Brain microvascular endothelial cell (primary cell): ENCODE results near the gene CHRNA5.
A peak's percentile ranks its signal among the peaks of the same experiment; 100 is the strongest.

Source experiments
- DNase-seq: peaks from one replicate; pipeline ENCODE4 v3.0.0-alpha.2; 2020
- H3K27ac ChIP-seq: fragments of 250-450 bp; sonication (Bioruptor Pico); 2 replicates; pipeline ENCODE4 v1.5.1; 2020; ENCODE audit warnings: mild to moderate bottlenecking, moderate library complexity
- H3K27me3 ChIP-seq: fragments of 250-450 bp; sonication (Bioruptor Pico); replicated peaks from 2 replicates; pipeline ENCODE4 v1.5.1; 2020; ENCODE audit warnings: mild to moderate bottlenecking
- H3K36me3 ChIP-seq: fragments of 250-450 bp; sonication (Bioruptor Pico); replicated peaks from 2 replicates; pipeline ENCODE4 v1.5.1; 2020; ENCODE audit warnings: mild to moderate bottlenecking
- H3K4me3 ChIP-seq: 2 replicates; pipeline ENCODE4 v1.5.1; 2011; ENCODE audit warnings: low read depth, mild to moderate bottlenecking, control low read depth, low read length, moderate library complexity
- in situ Hi-C: cut with HindIII; loops from 2 replicates; pipeline ENCODE4 v1.10.0; 2017; ENCODE audit warnings: low sequenced_read_pairs, low pct_ligation_motif_present
- TF ChIP-seq, protein P1 (sequence below): IDR thresholded peaks from 2 replicates; pipeline ENCODE4 v1.5.1; 2011; ENCODE audit warnings: low read depth, mild to moderate bottlenecking, moderate library complexity, low read length, control low read depth, inconsistent platforms; ENCODE audit errors: missing control alignments

Gene CHRNA5

DNA sequence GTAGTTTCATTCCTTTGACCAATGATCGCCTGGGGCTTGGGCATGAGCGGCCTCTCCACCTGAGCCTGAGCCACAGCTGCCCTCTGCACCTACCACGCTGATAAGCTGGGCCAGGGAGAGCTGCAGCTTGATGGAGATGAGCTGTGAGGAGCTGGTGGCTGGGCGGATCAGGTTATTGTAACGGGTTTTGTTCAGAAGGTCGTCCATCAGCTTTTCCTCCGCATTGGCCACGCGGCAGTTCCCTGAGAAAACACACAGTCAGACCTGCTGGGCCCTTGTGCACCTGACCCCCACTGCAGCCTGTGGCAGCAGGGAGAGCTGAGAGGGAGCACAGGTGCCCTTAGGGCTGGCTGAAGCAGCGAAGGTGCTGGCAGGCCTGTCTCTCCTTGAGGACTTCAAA, 70.0 kb downstream of the CHRNA5 start:
- no peaks in the 10 kb centered on the region for H3K36me3 ChIP-seq
- H3K27ac ChIP-seq: no peak overlapping the region
- TF ChIP-seq, protein P1, sequence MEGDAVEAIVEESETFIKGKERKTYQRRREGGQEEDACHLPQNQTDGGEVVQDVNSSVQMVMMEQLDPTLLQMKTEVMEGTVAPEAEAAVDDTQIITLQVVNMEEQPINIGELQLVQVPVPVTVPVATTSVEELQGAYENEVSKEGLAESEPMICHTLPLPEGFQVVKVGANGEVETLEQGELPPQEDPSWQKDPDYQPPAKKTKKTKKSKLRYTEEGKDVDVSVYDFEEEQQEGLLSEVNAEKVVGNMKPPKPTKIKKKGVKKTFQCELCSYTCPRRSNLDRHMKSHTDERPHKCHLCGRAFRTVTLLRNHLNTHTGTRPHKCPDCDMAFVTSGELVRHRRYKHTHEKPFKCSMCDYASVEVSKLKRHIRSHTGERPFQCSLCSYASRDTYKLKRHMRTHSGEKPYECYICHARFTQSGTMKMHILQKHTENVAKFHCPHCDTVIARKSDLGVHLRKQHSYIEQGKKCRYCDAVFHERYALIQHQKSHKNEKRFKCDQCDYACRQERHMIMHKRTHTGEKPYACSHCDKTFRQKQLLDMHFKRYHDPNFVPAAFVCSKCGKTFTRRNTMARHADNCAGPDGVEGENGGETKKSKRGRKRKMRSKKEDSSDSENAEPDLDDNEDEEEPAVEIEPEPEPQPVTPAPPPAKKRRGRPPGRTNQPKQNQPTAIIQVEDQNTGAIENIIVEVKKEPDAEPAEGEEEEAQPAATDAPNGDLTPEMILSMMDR: no peak
- no peak for DNase-seq
- H3K4me3 ChIP-seq: no peak overlapping the region
- no peaks in the 10 kb centered on the region for H3K27me3 ChIP-seq
- in situ Hi-C loops: no loop called here

DNA sequence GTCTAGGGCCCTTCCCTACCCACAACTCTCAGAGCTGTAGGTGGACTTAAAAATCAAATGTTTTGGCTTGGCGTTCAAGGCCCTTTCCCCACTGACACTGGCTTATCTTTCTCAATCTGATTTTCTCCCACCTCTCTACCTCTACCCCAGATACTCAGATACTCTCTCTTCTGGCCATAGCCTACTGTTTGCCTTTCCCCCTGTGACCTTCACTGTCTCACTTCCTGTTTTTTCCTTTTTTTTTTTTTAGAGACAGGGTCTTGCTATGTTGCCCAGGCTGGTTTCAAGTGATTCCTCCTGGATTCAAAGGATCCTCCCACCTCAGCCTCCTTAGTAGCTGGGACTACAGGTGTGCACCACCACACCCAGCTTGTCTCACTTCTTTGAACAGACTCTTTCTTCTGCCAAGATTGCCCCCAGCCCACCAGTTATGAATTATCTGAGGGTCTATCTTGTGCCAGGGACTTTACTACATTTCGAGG, 71.1 kb downstream of the CHRNA5 start:
- Histone ChIP-seq H3K36me3 (no peaks in the 10 kb centered on the region), H3K4me3 (no peak overlapping the region), H3K27me3 (no peaks in the 10 kb centered on the region), H3K27ac (no peak overlapping the region)
- no peak for DNase-seq
- in situ Hi-C loops: no loop called here
- TF ChIP-seq, protein P1: no peak

DNA sequence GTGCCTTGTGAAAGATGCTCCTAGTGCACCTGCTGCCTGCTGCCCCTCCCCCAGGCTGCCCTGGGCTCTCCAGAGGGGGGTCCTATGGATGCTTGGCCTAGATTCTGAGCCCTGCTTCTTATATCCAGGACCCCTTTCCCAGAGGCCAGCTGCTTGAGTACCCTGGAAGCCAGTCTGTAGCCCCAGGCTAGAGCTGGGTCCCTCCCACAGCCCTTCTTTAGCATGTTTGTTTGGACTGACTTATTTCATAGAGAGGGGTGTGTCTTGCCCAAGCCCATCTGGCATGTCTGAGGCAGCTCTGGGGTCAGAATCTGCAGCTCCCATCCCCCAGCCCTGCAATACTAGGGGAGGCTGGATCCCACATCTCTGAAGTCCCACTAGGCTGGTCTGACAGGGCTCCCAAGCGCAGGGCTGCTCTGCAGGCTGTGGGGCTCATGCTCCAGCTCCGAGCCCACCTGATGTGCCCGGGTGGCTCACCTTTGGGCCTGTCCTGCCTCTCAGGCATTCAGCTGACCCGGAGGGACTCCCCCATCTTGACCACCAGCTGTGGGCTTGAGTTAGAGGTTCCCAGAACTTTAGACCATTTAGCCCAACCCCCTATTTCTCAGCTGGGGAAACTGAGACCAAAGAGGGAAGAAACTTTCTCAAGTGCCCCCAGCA, 72.6 kb downstream of the CHRNA5 start:
- TF ChIP-seq, protein P1: no peak
- in situ Hi-C loops: no loop called here
- Histone ChIP-seq H3K36me3 (no peaks in the 10 kb centered on the region), H3K27ac (no peak overlapping the region), H3K4me3 (no peak overlapping the region), H3K27me3 (no peaks in the 10 kb centered on the region)
- DNase-seq: no peak

DNA sequence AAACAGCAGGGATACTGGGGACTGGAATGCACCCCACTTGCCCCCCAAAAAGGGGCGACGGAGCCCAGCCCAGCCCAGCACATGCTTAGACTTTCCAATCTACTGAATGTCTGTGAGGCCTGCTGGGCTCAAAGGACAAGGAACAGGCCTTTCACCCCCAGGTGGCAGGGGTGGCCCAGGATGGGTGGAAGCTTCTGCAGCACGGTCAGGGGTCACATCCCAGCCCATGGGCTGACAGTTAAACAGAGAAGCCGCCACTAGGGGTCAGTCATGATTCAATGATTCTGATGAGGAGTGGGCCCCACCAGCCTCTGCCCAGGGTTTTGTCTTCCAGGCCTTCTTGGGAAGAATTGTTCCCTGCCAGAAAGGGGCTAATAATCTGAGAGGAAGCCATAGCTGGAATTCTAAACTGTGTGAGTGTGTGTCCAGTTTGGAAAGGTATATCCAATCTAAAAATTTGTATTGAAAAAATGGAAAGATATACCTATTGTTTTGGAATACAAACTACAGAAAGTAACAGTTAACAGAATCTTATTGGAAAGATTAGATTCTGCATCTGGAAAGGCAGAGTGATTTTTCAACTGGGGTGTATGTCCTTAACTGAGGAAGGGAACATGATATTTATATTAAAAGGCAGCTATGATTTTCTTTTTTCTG, 73.5 kb downstream of the CHRNA5 start:
- DNase-seq: peak; percentile 40
- TF ChIP-seq, protein P1: peak; percentile 79
- H3K27ac ChIP-seq: no peak overlapping the region
- H3K4me3 ChIP-seq: no peak overlapping the region
- in situ Hi-C loops: no loop called here
- H3K36me3 ChIP-seq: no peaks in the 10 kb centered on the region
- no peaks in the 10 kb centered on the region for H3K27me3 ChIP-seq

DNA sequence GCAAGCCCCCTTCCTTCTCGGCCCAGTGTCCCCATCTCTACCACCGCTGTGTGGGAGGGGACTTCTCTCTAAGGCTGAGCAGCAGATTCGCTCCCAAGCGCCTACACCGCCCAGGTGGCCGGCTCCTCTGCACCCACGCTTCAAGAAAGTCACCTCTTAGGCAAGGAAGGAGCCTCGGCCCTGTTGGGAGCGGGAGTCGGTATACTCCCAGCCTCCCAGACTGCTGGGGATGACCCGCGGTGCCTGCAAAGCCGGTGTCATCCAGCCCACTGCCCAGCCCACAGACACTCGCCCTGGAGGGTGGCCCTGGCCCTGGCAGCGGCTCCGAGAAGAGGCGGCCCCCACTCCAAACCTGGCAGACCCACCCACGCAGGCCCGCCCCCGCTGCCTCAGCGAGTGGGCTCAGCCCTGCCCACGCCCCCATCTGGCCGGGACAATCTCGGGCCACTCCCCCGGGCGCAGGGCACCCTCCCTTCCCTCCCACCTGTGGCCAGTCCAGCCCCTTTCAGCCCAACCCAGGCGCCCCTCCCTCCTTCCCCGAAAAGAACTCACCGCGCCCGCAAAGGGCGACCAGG, 75.3 kb downstream of the CHRNA5 start:
- TF ChIP-seq, protein P1: no peak
- DNase-seq: no peak
- H3K27me3 ChIP-seq: no peaks in the 10 kb centered on the region
- in situ Hi-C loops: no loop called here
- H3K27ac ChIP-seq: no peak overlapping the region
- H3K36me3 ChIP-seq: no peaks in the 10 kb centered on the region
- peak overlapping the region; percentile 46 for H3K4me3 ChIP-seq
